Left lung (tissue), 14 donors: ENCODE data around the gene ZNG1A. TPM values are rescaled to one million over a fixed set of nuclear protein-coding genes. Genes with fewer than 3 reads are reported as not detected.
"Not testable (repeated sequence)": the region's sequence is repeated elsewhere in the genome, so short reads cannot be mapped to it uniquely, and the experiment has no call there.

Experiments
- ATAC-seq: fragments of 200-7000 bp; cut with Tn5 transposase; one replicate; pipeline ENCODE4 v1.9.1; 2020; ENCODE audit warnings: moderate library complexity
- DNase-seq, 4 donors: peaks; one replicate each; pipeline ENCODE4 v3.0.0-alpha.2; 2013 to 2020
- H3K27ac ChIP-seq, 2 donors: fragments of 200-600 bp; sonication (generic) in 1 of 2; one replicate each; pipeline versions ENCODE4 v1.5.0 to v1.8.0; 2020 to 2021
- H3K27me3 ChIP-seq, 2 donors: fragments of 200-600 bp; sonication (generic) in 1 of 2; one replicate each; pipeline versions ENCODE4 v1.5.0 to v1.8.0; 2020 to 2021
- H3K36me3 ChIP-seq, 2 donors: fragments of 200-600 bp; sonication (generic) in 1 of 2; one replicate each; pipeline versions ENCODE4 v1.5.0 to v1.8.0; 2020 to 2021
- H3K4me1 ChIP-seq, 2 donors: fragments of 200-600 bp; one replicate each; pipeline ENCODE4 v1.8.0; 2021
- H3K4me3 ChIP-seq, 2 donors: fragments of 200-600 bp; sonication (generic) in 1 of 2; one replicate each; pipeline versions ENCODE4 v1.5.0 to v1.8.0; 2020 to 2021; ENCODE audit warnings: mild to moderate bottlenecking in 1 of 2
- H3K9me3 ChIP-seq, 2 donors: fragments of 200-600 bp; sonication (generic) in 1 of 2; one replicate each; pipeline versions ENCODE4 v1.5.0 to v1.8.0; 2020 to 2021
- CTCF ChIP-seq, 2 donors: fragments of 200-600 bp; sonication (generic) in 1 of 2; IDR thresholded peaks; one replicate each; pipeline versions ENCODE4 v1.5.0 to v1.8.0; 2021; ENCODE audit warnings: antibody characterized with exemption in 2 of 2
- intact Hi-C, 2 donors: fragments of 100-400 bp; cut with DNase I; formaldehyde crosslinking; loops; one replicate each; pipeline versions ENCODE4 v1.11.2 to v1.14.2; 2022
- long read RNA-seq, 12 donors: library from polyadenylated mRNA in 2 of 12; unstranded in 2 of 12; transcript quantifications; one replicate each; pipeline ENCODE4 v2.0.0 and lab custom pipeline, GENCODE V29; 2019 to 2026
- polyA plus RNA-seq, 6 donors: library from polyadenylated mRNA; unstranded; fragments of 120-200 nt; gene quantifications; one replicate each; pipeline ENCODE4 v1.2.1, GENCODE V29; 2013; ENCODE audit not compliant: insufficient read length in 6 of 6
- total RNA-seq, 2 donors: library from RNA; stranded (reverse); fragmentation: NEBNext Ultra II Directional; extraction: Animal tissue kit (Norgen Biotek cat#: 25700); gene quantifications; one replicate each; pipeline ENCODE4 v1.2.1, GENCODE V29; 2021
- donor health status: DM: no; HTN: yes; CAD: no.
- donor health status: DM: no; HTN: no; CAD: no.

The ZNG1A gene
- total RNA-seq (10 to 100 TPM; 20.3 to 32.2 TPM), polyA plus RNA-seq (10 to 100 TPM; 61.1 to 76.4 (median 70.4) TPM)
- long read RNA-seq, donor 1, transcript CBWD1-206 (3 exons, 1,731 nt) = minor isoform, 11 of 60 reads
- long read RNA-seq, donor 1, transcript CBWD1-202 (15 exons, 1,706 nt) = major isoform, 14 of 60 reads
- long read RNA-seq, donor 1, partial matches to known transcripts = 30 of 60 reads
- long read RNA-seq, donor 1, other reads (novel, unspliced or antisense) = 0 of 60 reads
- long read RNA-seq, donor 2, transcript CBWD1-202 (15 exons, 1,706 nt) = major isoform, 6 of 29 reads
- long read RNA-seq, donor 2, partial matches to known transcripts = 17 of 29 reads
- long read RNA-seq, donor 2, other reads (novel, unspliced or antisense) = 0 of 29 reads
- long read RNA-seq, donor 3, transcript CBWD1-206 (3 exons, 1,731 nt) = minor isoform, 10 of 41 reads
- long read RNA-seq, donor 3, transcript CBWD1-202 (15 exons, 1,706 nt) = major isoform, 11 of 41 reads
- long read RNA-seq, donor 3, partial matches to known transcripts = 14 of 41 reads
- long read RNA-seq, donor 3, other reads (novel, unspliced or antisense) = 0 of 41 reads
- long read RNA-seq, donor 4, transcript CBWD1-202 (15 exons, 1,706 nt) = major isoform, 5 of 19 reads
- long read RNA-seq, donor 4, partial matches to known transcripts = 4 of 19 reads
- long read RNA-seq, donor 4, other reads (novel, unspliced or antisense) = 4 of 19 reads
- long read RNA-seq, donor 5, transcript CBWD1-202 (15 exons, 1,706 nt) = minor isoform, 10 of 49 reads
- long read RNA-seq, donor 5, transcript CBWD1-206 (3 exons, 1,731 nt) = major isoform, 15 of 49 reads
- long read RNA-seq, donor 5, partial matches to known transcripts = 16 of 49 reads
- long read RNA-seq, donor 5, other reads (novel, unspliced or antisense) = 0 of 49 reads
- long read RNA-seq, donor 6, transcript CBWD1-202 (15 exons, 1,706 nt) = major isoform, 12 of 45 reads
- long read RNA-seq, donor 6, transcript CBWD1-206 (3 exons, 1,731 nt) = minor isoform, 7 of 45 reads
- long read RNA-seq, donor 6, partial matches to known transcripts = 20 of 45 reads
- long read RNA-seq, donor 6, other reads (novel, unspliced or antisense) = 0 of 45 reads
- long read RNA-seq, donor 7, transcript CBWD1-202 (15 exons, 1,706 nt) = major isoform, 5 of 18 reads
- long read RNA-seq, donor 7, partial matches to known transcripts = 6 of 18 reads
- long read RNA-seq, donor 7, other reads (novel, unspliced or antisense) = 0 of 18 reads
- long read RNA-seq, donor 8, transcript CBWD1-205 (4 exons, 1,807 nt) = minor isoform, 5 of 29 reads
- long read RNA-seq, donor 8, transcript CBWD1-202 (15 exons, 1,706 nt) = major isoform, 7 of 29 reads
- long read RNA-seq, donor 8, partial matches to known transcripts = 10 of 29 reads
- long read RNA-seq, donor 8, other reads (novel, unspliced or antisense) = 0 of 29 reads
- long read RNA-seq, donor 9 = 0 reads
- long read RNA-seq, donor 10, transcript CBWD1-202 (15 exons, 1,706 nt) = major isoform, 24 of 43 reads
- long read RNA-seq, donor 10, transcript CBWD1-201 (16 exons, 1,771 nt) = minor isoform, 6 of 43 reads
- long read RNA-seq, donor 10, partial matches to known transcripts = 2 of 43 reads
- long read RNA-seq, donor 10, other reads (novel, unspliced or antisense) = 4 of 43 reads
- long read RNA-seq, donor 11, transcript CBWD1-202 (15 exons, 1,706 nt) = major isoform, 9 of 35 reads
- long read RNA-seq, donor 11, partial matches to known transcripts = 18 of 35 reads
- long read RNA-seq, donor 11, other reads (novel, unspliced or antisense) = 0 of 35 reads
- long read RNA-seq, donor 12, transcript CBWD1-202 (15 exons, 1,706 nt) = major isoform, 5 of 12 reads
- long read RNA-seq, donor 12, partial matches to known transcripts = 0 of 12 reads
- long read RNA-seq, donor 12, other reads (novel, unspliced or antisense) = 0 of 12 reads

- H3K36me3 ChIP-seq, H3K4me1 ChIP-seq, ATAC-seq, H3K27me3 ChIP-seq, intact Hi-C loops, H3K9me3 ChIP-seq: not testable (repeated sequence)
- DNase-seq = peak in 2 of 4 donors; percentile 70 to 88
- H3K27ac ChIP-seq = peak within 1 kb of the TSS in 1 of 2 donors; percentile 45
- H3K4me3 ChIP-seq = peak within 1 kb of the TSS in 1 of 2 donors; percentile 40
These were observed at the start of gene ZNG1A for GRCh38 chr9:178970-179383. Gene ZNG1A, minus strand, starts transcription at chr9:179056. Its CDS starts 87 bp downstream, at chr9:178969.

DNA sequence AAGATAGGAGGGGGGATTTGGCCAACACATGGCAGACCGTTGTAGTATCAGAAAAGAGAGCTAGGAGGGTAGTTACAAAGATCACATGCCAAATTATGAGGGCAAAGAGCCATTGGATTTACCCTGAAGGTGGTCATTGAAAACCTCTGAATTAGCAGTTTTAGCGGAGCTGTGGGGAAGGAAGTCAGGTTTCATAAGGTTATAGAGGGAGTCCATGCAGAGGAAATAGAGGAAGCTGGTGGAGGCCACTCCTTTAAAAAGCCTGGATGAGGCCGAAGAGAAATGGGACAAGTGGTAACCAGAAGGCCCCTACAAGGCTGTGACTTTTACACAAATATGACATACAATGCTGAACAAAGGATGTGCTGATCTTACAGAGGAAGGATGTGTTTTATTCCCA lies 49.0 kb upstream of the ZNG1A start:
- DNase-seq (no peak), ATAC-seq (peak; percentile 49)
- TF ChIP-seq CTCF (IDR thresholded peaks at IDR 0.05) = no peak
- H3K9me3 ChIP-seq = no peaks in the 10 kb centered on the region
- intact Hi-C loops = no loop called here
- peak overlapping the region in 1 of 2 donors; percentile 57 for H3K27ac ChIP-seq
- no peaks in the 10 kb centered on the region for H3K36me3 ChIP-seq
- H3K4me1 ChIP-seq = peaks cover 0 to 61% of the 10 kb centered on the region in 2 donors
- no peaks in the 10 kb centered on the region for H3K27me3 ChIP-seq
- no peak overlapping the region for H3K4me3 ChIP-seq

GRCh38 chr9:224582-225520 lies 46.0 kb upstream of the ZNG1A start:
- Histone ChIP-seq H3K4me1 (peaks cover 0 to 91% of the 10 kb centered on the region in 2 donors), H3K27me3 (no peaks in the 10 kb centered on the region), H3K27ac (peak overlapping the region in 1 of 2 donors; percentile 46), H3K36me3 (no peaks in the 10 kb centered on the region), H3K4me3 (no peak overlapping the region), H3K9me3 (no peaks in the 10 kb centered on the region)
- DNase-seq (no peak), ATAC-seq (no peak)
- intact Hi-C loops = no loop called here
- no peak for TF ChIP-seq CTCF (IDR thresholded peaks at IDR 0.05)

DNA sequence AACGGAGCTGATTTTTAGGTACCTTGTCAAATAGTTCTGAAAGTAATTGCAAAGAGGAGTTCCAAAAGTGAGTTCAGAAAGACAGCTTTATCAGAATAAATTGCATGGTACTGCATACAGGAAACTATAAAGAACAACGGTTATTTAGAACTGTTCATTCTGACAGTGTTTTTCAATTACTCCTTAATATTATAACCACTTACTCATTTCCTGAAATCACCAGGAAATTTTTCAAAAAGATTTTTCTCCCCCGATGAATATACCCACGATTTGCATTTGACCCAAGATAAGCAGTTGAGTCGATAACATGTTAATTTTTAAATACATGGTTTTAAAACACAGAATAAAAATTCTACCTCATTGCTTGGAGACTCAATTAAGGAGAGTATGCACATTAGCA lies 45.2 kb upstream of the ZNG1A start:
- Histone ChIP-seq H3K9me3 (no peaks in the 10 kb centered on the region), H3K4me3 (no peak overlapping the region), H3K36me3 (no peaks in the 10 kb centered on the region), H3K4me1 (peaks cover 0 to 92% of the 10 kb centered on the region in 2 donors), H3K27ac (peak overlapping the region in 1 of 2 donors; percentile 46), H3K27me3 (no peaks in the 10 kb centered on the region)
- no peak for DNase-seq
- TF ChIP-seq CTCF (IDR thresholded peaks at IDR 0.05) = no peak
- intact Hi-C loops = no loop called here
- ATAC-seq = no peak
